ENCODE data around the gene TMEM270. TPM values are rescaled to one million over a fixed set of nuclear protein-coding genes. Genes with fewer than 3 reads are reported as not detected.

Gene TMEM270, protein sequence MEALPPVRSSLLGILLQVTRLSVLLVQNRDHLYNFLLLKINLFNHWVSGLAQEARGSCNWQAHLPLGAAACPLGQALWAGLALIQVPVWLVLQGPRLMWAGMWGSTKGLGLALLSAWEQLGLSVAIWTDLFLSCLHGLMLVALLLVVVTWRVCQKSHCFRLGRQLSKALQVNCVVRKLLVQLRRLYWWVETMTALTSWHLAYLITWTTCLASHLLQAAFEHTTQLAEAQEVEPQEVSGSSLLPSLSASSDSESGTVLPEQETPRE
- 0.11 to 0.25 TPM (median 0.21 TPM) in 5 replicates for total RNA-seq (2022; extraction: Qiagen RNA extraction)

DNA sequence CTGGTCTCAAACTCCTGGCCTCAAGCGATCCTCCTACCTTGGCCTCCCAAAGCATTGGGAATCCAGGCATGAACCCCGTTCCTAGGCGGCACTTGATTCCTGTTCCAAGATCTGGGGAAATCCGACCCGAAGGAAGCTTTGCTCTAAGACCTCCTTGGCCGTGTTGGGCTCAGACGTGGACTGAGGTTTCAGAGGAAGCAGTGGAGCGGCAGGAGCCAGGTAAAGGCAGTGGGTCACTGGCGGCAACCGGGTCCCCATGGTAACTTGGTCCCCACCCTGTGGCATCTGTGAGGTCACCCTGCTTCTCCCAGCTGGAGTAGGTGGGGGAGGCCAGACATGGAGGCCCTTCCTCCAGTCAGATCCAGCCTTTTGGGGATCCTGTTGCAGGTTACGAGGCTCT, at the start of gene TMEM270:
TMEM270 (plus strand) TSS at position 301 of the 400 bp plus-strand sequence; CDS start at position 337, 36 bp downstream.

DNA sequence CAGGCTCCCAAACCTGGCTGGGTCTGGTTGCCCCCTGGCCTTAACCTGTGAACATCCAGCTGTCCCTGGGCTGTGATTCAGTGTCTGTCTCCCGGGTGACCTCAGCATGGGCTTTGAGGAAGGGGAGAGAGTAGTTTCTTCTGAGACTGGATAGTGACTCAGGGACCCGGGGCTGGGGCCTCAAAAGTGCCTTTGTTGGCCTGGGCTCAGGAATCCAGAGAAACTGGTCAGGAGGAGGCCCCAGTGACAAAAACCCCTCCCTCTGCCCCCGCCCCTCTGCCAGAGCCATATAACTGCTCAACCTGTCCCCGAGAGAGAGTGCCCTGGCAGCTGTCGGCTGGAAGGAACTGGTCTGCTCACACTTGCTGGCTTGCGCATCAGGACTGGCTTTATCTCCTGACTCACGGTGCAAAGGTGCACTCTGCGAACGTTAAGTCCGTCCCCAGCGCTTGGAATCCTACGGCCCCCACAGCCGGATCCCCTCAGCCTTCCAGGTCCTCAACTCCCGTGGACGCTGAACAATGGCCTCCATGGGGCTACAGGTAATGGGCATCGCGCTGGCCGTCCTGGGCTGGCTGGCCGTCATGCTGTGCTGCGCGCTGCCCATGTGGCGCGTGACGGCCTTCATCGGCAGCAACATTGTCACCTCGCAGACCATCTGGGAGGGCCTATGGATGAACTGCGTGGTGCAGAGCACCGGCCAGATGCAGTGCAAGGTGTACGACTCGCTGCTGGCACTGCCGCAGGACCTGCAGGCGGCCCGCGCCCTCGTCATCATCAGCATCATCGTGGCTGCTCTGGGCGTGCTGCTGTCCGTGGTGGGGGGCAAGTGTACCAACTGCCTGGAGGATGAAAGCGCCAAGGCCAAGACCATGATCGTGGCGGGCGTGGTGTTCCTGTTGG, 30.0 kb upstream of the TMEM270 start, which contains the start of gene CLDN4:
CLDN4 (plus strand) TSS at position 316 of the 903 bp plus-strand sequence; CDS start at position 522, 206 bp downstream.

GRCh38 chr7:73842067-73842976, 18.6 kb upstream of the TMEM270 start, which contains the start of gene METTL27:
TSS of gene METTL27 (minus strand) at chr7:73842516. CDS start at chr7:73842140, 376 bp downstream.

Other genes with a start within 250 kb of the TMEM270 start
- 1.1 to 1.6 TPM (median 1.1 TPM) in 5 replicates for gene MLXIPL, start 236.6 kb upstream of the TMEM270 start, total RNA-seq (2022; extraction: Qiagen RNA extraction)
- 3.1 to 5.0 TPM (median 4.5 TPM) in 5 replicates for gene VPS37D, start 193.3 kb upstream of the TMEM270 start, total RNA-seq (2022; extraction: Qiagen RNA extraction)
- gene DNAJC30, start 177.7 kb upstream of the TMEM270 start, total RNA-seq (2022; extraction: Qiagen RNA extraction): 8.1 to 10.6 TPM (median 10.1 TPM) in 5 replicates
- 127 to 166 TPM (median 136 TPM) in 5 replicates for gene BUD23, start 177.6 kb upstream of the TMEM270 start, total RNA-seq (2022; extraction: Qiagen RNA extraction)
- 50.9 to 77.3 TPM (median 74.1 TPM) in 5 replicates for gene STX1A, start 141.5 kb upstream of the TMEM270 start, total RNA-seq (2022; extraction: Qiagen RNA extraction)
- 17.2 to 24.8 TPM (median 22.6 TPM) in 5 replicates for gene ABHD11, start 122.4 kb upstream of the TMEM270 start, total RNA-seq (2022; extraction: Qiagen RNA extraction)
- 1.3 to 3.6 TPM (median 3.0 TPM) in 5 replicates for gene CLDN3, start 90.9 kb upstream of the TMEM270 start, total RNA-seq (2022; extraction: Qiagen RNA extraction)
- gene CLDN4, start 30.2 kb upstream of the TMEM270 start, total RNA-seq (2022; extraction: Qiagen RNA extraction): 4.3 to 6.0 TPM (median 4.8 TPM) in 5 replicates
- gene METTL27, start 18.6 kb upstream of the TMEM270 start, total RNA-seq (2022; extraction: Qiagen RNA extraction): 6.8 to 10.4 TPM (median 10.2 TPM) in 5 replicates
- gene ELN, start 167.0 kb downstream of the TMEM270 start, total RNA-seq (2022; extraction: Qiagen RNA extraction): 0.12 to 0.25 TPM (median 0.16 TPM) in 5 replicates
- 24.9 to 39.6 TPM (median 37.8 TPM) in 5 replicates for gene LIMK1, start 222.6 kb downstream of the TMEM270 start, total RNA-seq (2022; extraction: Qiagen RNA extraction)

All from A549 treated with dexamethasone at 1 μM for 4 hours (cell line).